Calu3 (cell line): ENCODE results near the gene KLF6. TPM values are rescaled to one million over a fixed set of nuclear protein-coding genes. Genes with fewer than 3 reads are reported as not detected.

Source experiments
- BruUV-seq: library from RNA; stranded (reverse); fragments of 400-500 nt; replicated peaks from 2 replicates; lab custom pipeline; 2021; lab: Mats Ljungman, UMichigan
- CTCF ChIA-PET: fragments of 300-600 bp; sonication (Branson Sonifier 250); formaldehyde crosslinking; loops from one replicate; lab custom pipeline; 2022; ENCODE audit warnings: antibody characterized with exemption; lab: Charles Lee
- DNase-seq: peaks from one replicate; pipeline ENCODE4 v3.0.0; 2022
- H3K27ac Mint-ChIP-seq: one replicate; pipeline ENCODE4 v1.8.0; 2022; ENCODE audit warnings: mixed read lengths; ENCODE audit not compliant: unreplicated experiment
- H3K27me3 Mint-ChIP-seq: one replicate; pipeline ENCODE4 v1.8.0; 2022; ENCODE audit warnings: mixed read lengths; ENCODE audit not compliant: unreplicated experiment
- H3K36me3 Mint-ChIP-seq: one replicate; pipeline ENCODE4 v1.8.0; 2022; ENCODE audit warnings: mild to moderate bottlenecking, moderate library complexity, mixed read lengths; ENCODE audit not compliant: insufficient read depth, unreplicated experiment
- H3K4me1 Mint-ChIP-seq: one replicate; pipeline ENCODE4 v1.8.0; 2022; ENCODE audit warnings: mild to moderate bottlenecking, low read depth, mixed read lengths; ENCODE audit not compliant: unreplicated experiment
- H3K4me3 Mint-ChIP-seq: one replicate; pipeline ENCODE4 v1.8.0; 2022; ENCODE audit warnings: mild to moderate bottlenecking, low read depth, moderate library complexity, mixed read lengths; ENCODE audit not compliant: unreplicated experiment
- H3K9me3 Mint-ChIP-seq: one replicate; pipeline ENCODE4 v1.8.0; 2022; ENCODE audit warnings: low read depth, mixed read lengths; ENCODE audit not compliant: unreplicated experiment
- CTCF ChIP-seq: fragments of 200-600 bp; IDR thresholded peaks from one replicate; pipeline ENCODE4 v1.8.0; 2022; ENCODE audit warnings: antibody characterized with exemption; ENCODE audit not compliant: unreplicated experiment
- intact Hi-C: fragments of 100-400 bp; cut with micrococcal nuclease; formaldehyde crosslinking; loops from one replicate; pipeline ENCODE4 v1.10.0; 2022; ENCODE audit not compliant: unreplicated experiment
- total RNA-seq: library from RNA; stranded (reverse); gene quantifications from 2 replicates; pipeline ENCODE4 v1.2.3, GENCODE V29; 2022

KLF6 gene
- total RNA-seq, 1 experiment from 2014 or later: 140 TPM

DNA sequence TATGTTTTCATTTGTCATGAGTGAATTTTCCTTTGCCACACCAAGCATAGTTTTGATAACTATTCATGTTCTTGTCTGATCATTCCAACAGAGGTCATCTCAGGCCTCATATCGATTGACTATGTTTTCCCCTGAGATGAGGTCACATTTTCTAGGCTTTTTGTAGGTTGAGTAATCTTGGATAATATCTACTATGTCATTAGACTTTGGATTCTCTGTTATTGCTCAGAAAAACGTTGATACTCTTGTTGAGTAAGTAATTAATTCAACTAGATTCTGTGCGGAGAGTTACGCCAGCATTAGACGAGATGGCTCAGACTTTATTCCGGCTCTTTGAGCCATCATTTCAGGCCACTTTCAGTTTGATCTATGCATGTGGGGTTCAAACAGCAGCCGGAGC, 57.7 kb downstream of the KLF6 start:
- no peak for DNase-seq
- no peaks in the 10 kb centered on the region for H3K27me3 Mint-ChIP-seq
- TF ChIP-seq CTCF: no peak
- CTCF ChIA-PET: no interaction called here
- H3K9me3 Mint-ChIP-seq: no peaks in the 10 kb centered on the region
- no TSS peak for BruUV-seq
- no peak overlapping the region for H3K4me3 Mint-ChIP-seq
- intact Hi-C loops: no loop called here
- no peak overlapping the region for H3K27ac Mint-ChIP-seq
- no peaks in the 10 kb centered on the region for H3K36me3 Mint-ChIP-seq
- H3K4me1 Mint-ChIP-seq: no peaks in the 10 kb centered on the region
